HepG2 (cell line): ENCODE results near the gene C22orf31. TPM values are rescaled to one million over a fixed set of nuclear protein-coding genes. Genes with fewer than 3 reads are reported as not detected.
A peak's percentile ranks its signal among the peaks of the same experiment; 100 is the strongest.

Source experiments
- ATAC-seq: fragments of 200-7000 bp; cut with Tn5 transposase; 3 replicates; pipeline ENCODE4 v1.9.1; 2020; ENCODE audit warnings: mild to moderate bottlenecking, moderate library complexity
- BruUV-seq: library from RNA; stranded (reverse); fragments of 400-500 nt; replicated peaks from 2 replicates; lab custom pipeline; 2021; lab: Mats Ljungman, UMichigan
- CTCF ChIA-PET: fragments of 300-600 bp; formaldehyde crosslinking; extraction: SDS; loops from one replicate; lab custom pipeline; 2021; ENCODE audit warnings: low total read pairs, inconsistent platforms, low intra/inter-chr PET ratio; lab: Yijun Ruan, JAX
- POLR2A ChIA-PET: fragments of 350-600 bp; sonication (Branson Sonifier 250); formaldehyde crosslinking; loops from one replicate; lab custom pipeline; 2020; ENCODE audit warnings: antibody characterized with exemption, inconsistent platforms; lab: Yijun Ruan, JAX
- DNase-seq: peaks from one replicate; pipeline ENCODE4 v3.0.0-alpha.2; 2015; ENCODE audit warnings: low spot score
- FAIRE-seq: peaks from 3 replicates; lab custom pipeline; 2011; peaks lifted over from hg19 to GRCh38; lab: Jason Lieb, UNC
- H2AFZ ChIP-seq: one replicate; pipeline ENCODE4 v1.6.1; 2011; ENCODE audit warnings: low read length, inconsistent platforms
- H3K27ac ChIP-seq: fragments of 300-600 bp; 3 replicates; pipeline ENCODE4 v1.8.0; 2011; ENCODE audit warnings: mixed run types, mild to moderate bottlenecking, mixed read lengths, low read length, inconsistent platforms; ENCODE audit not compliant: insufficient read depth; ENCODE audit errors: extremely low read length
- H3K27me3 ChIP-seq, 2 experiments: fragments of 200-600 bp in 1 of 2; 2 replicates in 1 of 2; 3 replicates in 1 of 2; pipeline versions ENCODE4 v1.6.0 to v1.8.0; 2011; ENCODE audit warnings: low read length in 2 of 2, mild to moderate bottlenecking in 2 of 2, moderate library complexity in 2 of 2, inconsistent platforms in 1 of 2; ENCODE audit not compliant: insufficient read depth in 2 of 2, control insufficient read depth in 1 of 2
- H3K36me3 ChIP-seq, 2 experiments: fragments of 200-600 bp in 1 of 2; replicated peaks in 1 of 2; 2 replicates in 1 of 2; 3 replicates in 1 of 2; pipeline versions ENCODE4 v1.5.1 to v1.8.0; 2011; ENCODE audit warnings: low read length in 2 of 2, inconsistent platforms in 1 of 2; ENCODE audit not compliant: insufficient read depth in 2 of 2, control insufficient read depth in 1 of 2
- H3K4me1 ChIP-seq: 2 replicates; pipeline ENCODE4 v1.5.1; 2012; ENCODE audit warnings: low read length, inconsistent platforms; ENCODE audit not compliant: insufficient read depth
- H3K4me2 ChIP-seq: 2 replicates; pipeline ENCODE4 v1.6.0; 2011; ENCODE audit warnings: low read depth, low read length, inconsistent platforms
- H3K4me3 ChIP-seq, 3 experiments: fragments of 200-600 bp in 1 of 3; sonication (generic), shearing (Covaris generic) in 1 of 3; replicated peaks in 1 of 3; 2 replicates each; pipeline ENCODE4 v1.5.1; 2011 to 2016; ENCODE audit warnings: low read length in 3 of 3, inconsistent platforms in 2 of 3, low read depth in 2 of 3, mild to moderate bottlenecking in 2 of 3, control low read depth in 1 of 3, mixed read lengths in 1 of 3; ENCODE audit not compliant: insufficient read depth in 1 of 3
- H3K79me2 ChIP-seq: one replicate; pipeline ENCODE4 v1.6.1; 2011; ENCODE audit warnings: low read length, inconsistent platforms; ENCODE audit not compliant: insufficient read depth
- H3K9ac ChIP-seq: 2 replicates; pipeline ENCODE4 v1.6.0; 2011; ENCODE audit warnings: mild to moderate bottlenecking, low read depth, low read length, inconsistent platforms; ENCODE audit not compliant: insufficient read depth
- H3K9me3 ChIP-seq: 2 replicates; pipeline ENCODE4 v1.5.1; 2012; ENCODE audit warnings: mild to moderate bottlenecking, low read length
- H4K20me1 ChIP-seq: 2 replicates; pipeline ENCODE4 v1.6.0; 2011; ENCODE audit warnings: inconsistent platforms, mild to moderate bottlenecking, low read length, moderate library complexity; ENCODE audit not compliant: insufficient read depth
- BCL6 ChIP-seq: IDR thresholded peaks from 2 replicates; pipeline ENCODE4 v1.6.1; 2016; ENCODE audit warnings: missing genetic modification reagents, missing compliant biosample characterization
- BRCA1 ChIP-seq: sonication (generic); formaldehyde crosslinking; IDR thresholded peaks from 2 replicates; pipeline ENCODE4 v1.4.0; 2020; ENCODE audit warnings: missing genetic modification reagents
- CREB1 ChIP-seq, 2 experiments: fragments of 450-650 bp in 1 of 2; IDR thresholded peaks; 2 replicates each; pipeline ENCODE4 v1.6.1; 2016 to 2017; ENCODE audit warnings: control low read depth in 1 of 2, mild to moderate bottlenecking in 1 of 2, missing compliant biosample characterization in 1 of 2, missing genetic modification characterization in 1 of 2
- DNMT3B ChIP-seq: conservative IDR thresholded peaks from 2 replicates; pipeline ENCODE4 v1.6.1; 2016; ENCODE audit warnings: missing biosample characterization, control low read depth
- HNF4A ChIP-seq: sonication (generic); formaldehyde crosslinking; IDR thresholded peaks from 2 replicates; pipeline ENCODE4 v1.4.0; 2020; ENCODE audit warnings: missing genetic modification reagents
- MED1 ChIP-seq: sonication (generic); formaldehyde crosslinking; IDR thresholded peaks from 2 replicates; pipeline ENCODE4 v1.4.0; 2020; ENCODE audit warnings: missing genetic modification reagents
- MIXL1 ChIP-seq: IDR thresholded peaks from 2 replicates; pipeline ENCODE4 v1.6.1; 2016
- MTF1 ChIP-seq: sonication (generic); formaldehyde crosslinking; IDR thresholded peaks from 2 replicates; pipeline ENCODE4 v1.5.0; 2020; ENCODE audit warnings: missing genetic modification reagents
- MZF1 ChIP-seq: sonication (generic); formaldehyde crosslinking; IDR thresholded peaks from 2 replicates; pipeline ENCODE4 v1.8.1; 2023; ENCODE audit warnings: mild to moderate bottlenecking, missing genetic modification reagents, borderline replicate concordance
- NCOA2 ChIP-seq: sonication (generic); formaldehyde crosslinking; IDR thresholded peaks from 2 replicates; pipeline ENCODE4 v1.8.0; 2022; ENCODE audit warnings: inconsistent platforms
- NR2F6 ChIP-seq, 2 experiments: IDR thresholded peaks; 2 replicates each; pipeline ENCODE4 v1.6.1; 2016; ENCODE audit warnings: antibody characterized with exemption in 1 of 2, mild to moderate bottlenecking in 1 of 2
- SAP130 ChIP-seq: IDR thresholded peaks from 2 replicates; pipeline ENCODE4 v1.6.1; 2016; ENCODE audit warnings: low read depth
- SOX13 ChIP-seq, 3 experiments: fragments of 450-650 bp in 1 of 3; sonication (generic) in 1 of 3; formaldehyde crosslinking in 1 of 3; IDR thresholded peaks in 2 of 3; conservative IDR thresholded peaks in 1 of 3; 2 replicates each; pipeline versions ENCODE4 v1.5.0 to v1.6.1; 2016 to 2020; ENCODE audit warnings: antibody characterized with exemption in 1 of 3, mild to moderate bottlenecking in 1 of 3, missing compliant biosample characterization in 1 of 3, missing genetic modification reagents in 1 of 3, moderate library complexity in 1 of 3
- SOX5 ChIP-seq: IDR thresholded peaks from 2 replicates; pipeline ENCODE4 v1.6.1; 2016; ENCODE audit warnings: borderline replicate concordance
- TP53 ChIP-seq: sonication (generic); formaldehyde crosslinking; conservative IDR thresholded peaks from 2 replicates; pipeline ENCODE4 v1.4.0; 2020; ENCODE audit warnings: missing genetic modification reagents
- ZFX ChIP-seq: sonication (generic); formaldehyde crosslinking; IDR thresholded peaks from 2 replicates; pipeline ENCODE4 v1.4.0; 2020; ENCODE audit warnings: mild to moderate bottlenecking, low read depth, missing genetic modification reagents, moderate library complexity
- ZFY ChIP-seq: sonication (generic); formaldehyde crosslinking; IDR thresholded peaks from 2 replicates; pipeline ENCODE4 v1.4.0; 2020; ENCODE audit warnings: missing genetic modification reagents
- ZNF7 ChIP-seq: IDR thresholded peaks from 2 replicates; pipeline ENCODE4 v1.6.1; 2016; ENCODE audit warnings: missing biosample characterization, missing genetic modification reagents
- WGBS: methylation state at CpG from one replicate; pipeline ENCODE4 v1.1.6; 2017; ENCODE audit warnings: low lambda C conversion rate; 5-methylcytosine and 5-hydroxymethylcytosine counted together
- in situ Hi-C: cut with HindIII; loops from 2 replicates; pipeline ENCODE4 v1.10.0; 2017; ENCODE audit warnings: low pct_unique_long_range_greater_than_20kb; ENCODE audit not compliant: extremely low pct_ligation_motif_present
- intact Hi-C: fragments of 100-400 bp; cut with micrococcal nuclease; formaldehyde crosslinking; loops from one replicate; pipeline ENCODE4 v1.10.0; 2022; ENCODE audit not compliant: unreplicated experiment
- polyA plus RNA-seq, 8 experiments: library from polyadenylated mRNA; depleted of rRNA in 3 of 8; stranded (reverse) in 7 of 8; unstranded in 1 of 8; fragments of >200 nt; fragmentation: Illumina TruSeq in 4 of 8; extraction: Trizol in 4 of 8; gene quantifications; 2 replicates each; pipeline versions ENCODE4 v1.2.1 to v1.2.3, GENCODE V29; 2011 to 2016; ENCODE audit warnings: low read depth in 4 of 8, missing spikeins in 1 of 8, mixed read lengths in 1 of 8; ENCODE audit not compliant: insufficient read depth in 1 of 8
- total RNA-seq, 5 experiments: library from RNA; depleted of rRNA; stranded (reverse); fragments of >200 nt; fragmentation: Illumina TruSeq; extraction: Trizol; gene quantifications; 2 replicates each; pipeline ENCODE4 v1.2.3, GENCODE V29; 2016; ENCODE audit warnings: low read depth in 1 of 5
- TF ChIP-seq, protein P1 (sequence below): IDR thresholded peaks from 2 replicates; pipeline ENCODE4 v1.4.0; 2020; ENCODE audit warnings: mild to moderate bottlenecking, missing genetic modification reagents
- TF ChIP-seq, protein P2 (sequence below): IDR thresholded peaks from 2 replicates; pipeline ENCODE4 v1.6.1; 2012; ENCODE audit warnings: low read depth, low read length, improper control_type of control experiment

C22orf31 gene
- total and polyA plus RNA-seq, 2 of the 13 experiments (the other 11 are each of a cell fraction or from before 2014, with no cell fraction given) = not detected

DNA sequence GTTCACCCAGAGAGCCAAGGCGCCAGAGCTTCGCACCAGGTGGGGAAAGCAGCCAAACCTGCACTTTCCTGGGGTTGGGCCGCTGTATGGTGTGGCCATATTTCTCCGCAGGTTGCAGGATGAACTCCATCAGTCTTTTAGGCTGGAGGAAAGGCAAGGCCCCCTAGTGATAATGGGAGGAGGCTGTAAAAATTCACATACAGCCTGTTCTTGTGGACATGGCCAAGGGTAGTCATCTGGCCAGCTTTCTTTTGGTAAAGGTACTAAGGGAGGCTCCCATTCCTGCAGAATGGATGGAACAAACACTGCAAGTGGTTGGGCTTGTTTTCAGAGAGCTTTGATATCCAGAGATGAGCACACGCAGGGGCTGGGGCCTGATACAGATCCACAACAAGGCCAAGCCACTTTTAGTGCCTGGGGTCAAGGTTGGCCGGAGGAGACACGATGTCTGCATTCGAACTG, 29.6 kb downstream of the C22orf31 start:
- peaks cover 75% of the 10 kb centered on the region for H3K79me2 ChIP-seq
- in situ Hi-C loops = loop anchor here (5.0 kb wide), 1 partner anchor 115 kb away; no protein-coding TSS in a partner anchor
- no peak overlapping the region for H3K4me3 ChIP-seq
- H3K27ac ChIP-seq = peak overlapping the region; percentile 88
- BruUV-seq = no TSS peak
- intact Hi-C loops = loop anchor here (5.0 kb wide), 1 partner anchor 145 kb away; no protein-coding TSS in a partner anchor
- POLR2A ChIA-PET = interaction anchor here (1.0 to 5.0 kb wide), 13 partner anchors 9 to 213 kb away, joined by 3 to 44 read pairs (median 13); partner anchors contain the start of gene ZNRF3
- CTCF ChIA-PET = no interaction called here
- peak overlapping the region; percentile 70 for H3K9ac ChIP-seq
- WGBS = 35% methylated on average over 5 of the region's 8 CpGs
- peak; percentile 78 for DNase-seq
- H3K27me3 ChIP-seq = no peaks in the 10 kb centered on the region
- peak; percentile 16 for ATAC-seq
- H3K9me3 ChIP-seq = no peaks in the 10 kb centered on the region
- H2AFZ ChIP-seq = no peak overlapping the region
- peak overlapping the region; percentile 67 for H3K4me2 ChIP-seq
- H4K20me1 ChIP-seq = no peaks in the 10 kb centered on the region
- FAIRE-seq = peak; percentile 8
- H3K4me1 ChIP-seq = peaks cover 96% of the 10 kb centered on the region
- H3K36me3 ChIP-seq = peaks cover 16 to 54% of the 10 kb centered on the region in 2 experiments
- TF ChIP-seq BRCA1 (CRISPR knock-in tag) = 0 out of 2 replicates have a peak, but pooled peaks have one; percentile 32
- peak; percentile 37; the same call in 1 of the 2 replicates for TF ChIP-seq ZFY (CRISPR knock-in tag)
- peak; percentile 77 for TF ChIP-seq NR2F6 (IDR thresholded peaks at IDR 0.05)
- TF ChIP-seq NR2F6 (CRISPR knock-in tag; IDR thresholded peaks at IDR 0.05) = peak; percentile 81
- peak; percentile 62; the same call in 1 of the 2 replicates for TF ChIP-seq NCOA2
- TF ChIP-seq MED1 (CRISPR knock-in tag) = peak; percentile 74
- 0 out of 2 replicates have a peak, but pooled peaks have one; percentile 26 for TF ChIP-seq TP53 (CRISPR knock-in tag)
- peak; percentile 15; the same call in 1 of the 2 replicates for TF ChIP-seq MIXL1 (CRISPR knock-in tag)
- TF ChIP-seq ZNF7 = 0 out of 2 replicates have a peak, but pooled peaks have one; percentile 8
- TF ChIP-seq SOX13 (IDR thresholded peaks at IDR 0.05) = no peak
- peak in 1 of 2 experiments; percentile 36; a peak in 2 of 4 replicates for TF ChIP-seq SOX13 (CRISPR knock-in tag; conservative IDR thresholded peaks at IDR 0.05 in 1 of 2, IDR thresholded peaks at IDR 0.05 in 1 of 2)
- TF ChIP-seq, protein P1, sequence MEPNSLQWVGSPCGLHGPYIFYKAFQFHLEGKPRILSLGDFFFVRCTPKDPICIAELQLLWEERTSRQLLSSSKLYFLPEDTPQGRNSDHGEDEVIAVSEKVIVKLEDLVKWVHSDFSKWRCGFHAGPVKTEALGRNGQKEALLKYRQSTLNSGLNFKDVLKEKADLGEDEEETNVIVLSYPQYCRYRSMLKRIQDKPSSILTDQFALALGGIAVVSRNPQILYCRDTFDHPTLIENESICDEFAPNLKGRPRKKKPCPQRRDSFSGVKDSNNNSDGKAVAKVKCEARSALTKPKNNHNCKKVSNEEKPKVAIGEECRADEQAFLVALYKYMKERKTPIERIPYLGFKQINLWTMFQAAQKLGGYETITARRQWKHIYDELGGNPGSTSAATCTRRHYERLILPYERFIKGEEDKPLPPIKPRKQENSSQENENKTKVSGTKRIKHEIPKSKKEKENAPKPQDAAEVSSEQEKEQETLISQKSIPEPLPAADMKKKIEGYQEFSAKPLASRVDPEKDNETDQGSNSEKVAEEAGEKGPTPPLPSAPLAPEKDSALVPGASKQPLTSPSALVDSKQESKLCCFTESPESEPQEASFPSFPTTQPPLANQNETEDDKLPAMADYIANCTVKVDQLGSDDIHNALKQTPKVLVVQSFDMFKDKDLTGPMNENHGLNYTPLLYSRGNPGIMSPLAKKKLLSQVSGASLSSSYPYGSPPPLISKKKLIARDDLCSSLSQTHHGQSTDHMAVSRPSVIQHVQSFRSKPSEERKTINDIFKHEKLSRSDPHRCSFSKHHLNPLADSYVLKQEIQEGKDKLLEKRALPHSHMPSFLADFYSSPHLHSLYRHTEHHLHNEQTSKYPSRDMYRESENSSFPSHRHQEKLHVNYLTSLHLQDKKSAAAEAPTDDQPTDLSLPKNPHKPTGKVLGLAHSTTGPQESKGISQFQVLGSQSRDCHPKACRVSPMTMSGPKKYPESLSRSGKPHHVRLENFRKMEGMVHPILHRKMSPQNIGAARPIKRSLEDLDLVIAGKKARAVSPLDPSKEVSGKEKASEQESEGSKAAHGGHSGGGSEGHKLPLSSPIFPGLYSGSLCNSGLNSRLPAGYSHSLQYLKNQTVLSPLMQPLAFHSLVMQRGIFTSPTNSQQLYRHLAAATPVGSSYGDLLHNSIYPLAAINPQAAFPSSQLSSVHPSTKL (CRISPR knock-in tag) = peak; percentile 61
- peak; percentile 27; the same call in 1 of the 2 replicates for TF ChIP-seq SOX5
- peak; percentile 62 for TF ChIP-seq HNF4A (CRISPR knock-in tag)
- TF ChIP-seq DNMT3B (CRISPR knock-in tag) = no peak
- no peak for TF ChIP-seq MZF1 (CRISPR knock-in tag)
- no peak; the same call in 1 of the 2 replicates for TF ChIP-seq BCL6 (CRISPR knock-in tag)
- peak; percentile 13; the same call in 1 of the 2 replicates for TF ChIP-seq SAP130 (CRISPR knock-in tag)
- TF ChIP-seq, protein P2, sequence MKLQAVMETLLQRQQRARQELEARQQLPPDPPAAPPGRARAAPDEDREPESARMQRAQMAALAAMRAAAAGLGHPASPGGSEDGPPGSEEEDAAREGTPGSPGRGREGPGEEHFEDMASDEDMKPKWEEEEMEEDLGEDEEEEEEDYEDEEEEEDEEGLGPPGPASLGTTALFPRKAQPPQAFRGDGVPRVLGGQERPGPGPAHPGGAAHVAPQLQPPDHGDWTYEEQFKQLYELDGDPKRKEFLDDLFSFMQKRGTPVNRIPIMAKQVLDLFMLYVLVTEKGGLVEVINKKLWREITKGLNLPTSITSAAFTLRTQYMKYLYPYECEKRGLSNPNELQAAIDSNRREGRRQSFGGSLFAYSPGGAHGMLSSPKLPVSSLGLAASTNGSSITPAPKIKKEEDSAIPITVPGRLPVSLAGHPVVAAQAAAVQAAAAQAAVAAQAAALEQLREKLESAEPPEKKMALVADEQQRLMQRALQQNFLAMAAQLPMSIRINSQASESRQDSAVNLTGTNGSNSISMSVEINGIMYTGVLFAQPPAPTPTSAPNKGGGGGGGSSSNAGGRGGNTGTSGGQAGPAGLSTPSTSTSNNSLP = 0 out of 2 replicates have a peak, but pooled peaks have one; percentile 22
- TF ChIP-seq CREB1 (IDR thresholded peaks at IDR 0.05) = no peak
- TF ChIP-seq CREB1 (CRISPR knock-in tag; IDR thresholded peaks at IDR 0.05) = no peak
- no peak for TF ChIP-seq MTF1 (CRISPR knock-in tag)
- peak; percentile 50 for TF ChIP-seq ZFX (CRISPR knock-in tag)
